OCI-M1 (cell line): ENCODE results near the gene DPP10.
"Not testable (repeated sequence)": the region's sequence is repeated elsewhere in the genome, so short reads cannot be mapped to it uniquely, and the experiment has no call there.

Experiments used
- DNase-seq: peaks from one replicate; lab custom pipeline; 2025; lab: John Stamatoyannopoulos, UW

The DPP10 gene

DNA sequence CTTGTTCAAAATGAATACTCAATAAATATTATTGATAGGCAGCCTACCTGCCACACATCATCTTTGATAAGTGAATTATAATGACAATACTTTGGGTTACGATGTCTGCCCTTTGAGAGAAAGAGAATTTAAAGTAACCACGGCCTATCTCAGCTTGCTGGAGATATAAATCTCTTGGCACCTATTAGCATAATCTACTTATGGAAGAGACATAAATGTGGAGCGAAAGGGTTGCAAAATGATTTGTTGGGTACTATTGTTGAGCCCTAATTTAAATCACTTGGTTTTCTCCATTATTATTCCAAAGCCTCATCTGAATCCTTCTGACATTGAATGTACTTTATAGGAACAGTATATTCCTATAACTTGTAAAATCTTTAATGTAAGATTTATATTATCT is 520.1 kb downstream of the DPP10 start:
- no peak for DNase-seq

DNA sequence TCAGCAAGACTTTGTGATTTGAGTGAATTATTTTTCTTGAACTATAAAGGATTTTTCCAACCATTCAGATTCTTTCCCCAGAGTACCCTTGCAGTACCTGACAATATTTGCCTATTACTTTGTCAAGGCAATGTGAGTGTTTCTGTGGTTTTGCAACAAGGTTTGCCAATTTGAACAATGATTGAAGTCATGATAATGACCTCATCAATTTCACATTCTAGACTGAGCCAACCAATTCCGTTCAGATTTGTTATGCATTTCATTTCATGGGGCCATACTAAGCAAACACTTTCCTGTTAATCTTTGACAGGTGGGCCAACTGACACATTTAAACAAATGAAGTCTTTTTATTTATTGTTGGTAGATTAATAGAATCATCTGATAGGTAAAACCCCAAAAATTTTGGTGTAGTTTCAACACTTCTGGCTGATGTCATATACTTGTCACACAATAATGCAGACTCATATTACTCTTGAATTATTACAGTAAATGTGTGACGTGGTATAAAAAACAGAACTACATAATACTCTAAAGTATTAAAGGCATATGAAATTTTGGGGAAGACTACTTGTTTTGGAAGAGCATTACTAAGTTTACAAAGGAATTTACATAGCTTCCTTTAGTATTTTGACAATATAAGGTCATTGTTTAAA is 526.4 kb downstream of the DPP10 start:
- no peak for DNase-seq

DNA sequence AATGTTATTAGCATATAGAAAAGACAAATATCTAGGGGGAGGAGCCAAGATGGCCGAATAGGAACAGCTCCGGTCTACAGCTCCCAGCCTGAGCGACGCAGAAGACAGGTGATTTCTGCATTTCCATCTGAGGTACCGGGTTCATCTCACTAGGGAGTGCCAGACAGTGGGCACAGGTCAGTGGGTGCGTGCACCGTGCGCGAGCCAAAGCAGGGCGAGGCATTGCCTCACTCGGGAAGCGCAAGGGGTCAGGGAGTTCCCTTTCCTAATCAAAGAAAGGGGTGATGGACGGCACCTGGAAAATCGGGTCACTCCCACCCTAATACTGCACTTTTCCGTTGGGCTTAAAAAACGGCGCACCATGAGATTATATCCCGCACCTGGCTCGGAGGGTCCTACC is 561.9 kb downstream of the DPP10 start:
- DNase-seq, result not testable (repeated sequence)

DNA sequence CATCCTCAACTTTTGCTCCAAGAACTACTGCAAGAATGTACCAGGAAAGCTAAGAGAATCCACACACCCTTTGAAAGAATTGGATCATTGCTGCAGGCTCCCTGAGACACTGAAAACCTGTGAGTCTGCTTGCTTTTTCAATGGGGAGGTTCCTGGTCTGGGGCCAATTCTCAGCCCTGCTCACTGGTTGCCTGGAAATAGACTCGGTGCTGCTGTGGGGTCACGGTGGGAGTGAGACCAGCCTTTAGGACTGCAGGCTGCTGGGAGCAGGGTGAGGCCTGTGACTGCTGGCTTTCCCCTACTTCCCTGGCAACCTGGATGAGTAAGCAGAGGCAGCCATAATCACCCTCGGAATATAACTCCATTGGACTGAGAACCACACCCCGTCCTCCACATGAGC is 569.3 kb downstream of the DPP10 start:
- DNase-seq, result no peak

- not testable (repeated sequence) for DNase-seq
Measured at GRCh38 chr2:115022013-115022412, 579.6 kb downstream of the DPP10 start.

DNA sequence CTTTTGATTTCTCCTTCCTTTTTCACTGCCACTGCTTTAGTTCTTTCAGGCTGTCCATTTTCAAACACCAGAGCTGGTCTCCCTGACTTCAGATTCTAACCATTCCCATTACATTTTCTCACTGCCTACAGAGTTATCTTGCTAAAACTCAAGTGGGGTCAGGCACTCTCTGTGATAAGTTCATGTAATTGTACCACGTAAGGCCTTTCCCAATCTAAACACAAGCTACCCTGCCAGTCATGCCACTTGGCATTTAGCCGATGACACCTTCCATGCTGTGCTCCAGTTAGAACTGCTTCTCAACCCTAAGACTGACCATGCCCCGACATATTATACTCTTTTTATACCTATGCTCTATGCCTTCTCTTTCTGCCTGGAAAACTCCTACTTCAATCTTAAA is 592.4 kb downstream of the DPP10 start:
- no peak for DNase-seq

DNA sequence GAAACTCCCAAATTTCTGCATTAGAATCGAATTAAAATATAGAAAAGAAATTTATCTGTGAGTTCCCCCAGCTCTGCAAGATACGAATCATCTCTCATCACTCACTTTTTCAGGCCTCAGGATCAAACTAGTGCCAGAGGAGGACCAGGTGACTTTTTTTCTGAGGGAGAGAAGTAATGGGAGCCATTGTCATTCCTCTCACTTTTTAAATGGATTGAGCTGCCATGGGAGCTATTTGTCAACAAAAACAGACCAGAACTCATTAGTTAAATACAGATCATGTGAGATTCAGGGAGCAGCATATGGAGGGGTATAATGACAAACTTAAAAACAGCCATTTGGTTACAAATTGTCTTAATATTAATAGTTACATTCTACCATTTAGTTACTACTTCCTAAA is 594.4 kb downstream of the DPP10 start:
- DNase-seq, result no peak

GRCh38 chr2:115057473-115057872 is 615.0 kb downstream of the DPP10 start:
- no peak for DNase-seq

GRCh38 chr2:115070002-115070401 is 627.6 kb downstream of the DPP10 start:
- DNase-seq, result no peak

- no peak for DNase-seq
Measured at GRCh38 chr2:115071534-115071933, 629.1 kb downstream of the DPP10 start.

DNA sequence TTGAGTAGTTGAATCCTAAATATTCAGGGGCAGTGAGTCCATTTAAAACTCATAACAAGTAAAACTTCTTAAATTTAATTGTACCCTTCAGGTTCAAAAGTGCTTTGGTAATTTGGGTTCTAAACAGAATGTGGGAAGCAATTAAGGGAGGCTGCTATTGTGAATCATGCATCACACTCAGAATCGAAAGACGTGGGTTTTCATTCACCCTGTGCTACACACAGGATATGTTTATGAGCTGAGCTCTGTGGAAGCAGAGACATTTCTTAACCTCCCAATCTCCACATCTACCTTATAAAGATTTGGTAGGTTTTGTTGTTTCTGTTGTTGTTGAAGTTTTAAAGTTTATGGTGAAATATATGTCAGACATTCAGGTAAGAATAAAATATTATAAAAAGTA is 633.4 kb downstream of the DPP10 start:
- DNase-seq, result no peak

- DNase-seq, result no peak
Measured at GRCh38 chr2:115077626-115078025, 635.2 kb downstream of the DPP10 start.

GRCh38 chr2:115083225-115083624 is 640.8 kb downstream of the DPP10 start:
- DNase-seq, result peak; percentile 20

- no peak for DNase-seq
Measured at GRCh38 chr2:115083711-115084110, 641.3 kb downstream of the DPP10 start.

DNA sequence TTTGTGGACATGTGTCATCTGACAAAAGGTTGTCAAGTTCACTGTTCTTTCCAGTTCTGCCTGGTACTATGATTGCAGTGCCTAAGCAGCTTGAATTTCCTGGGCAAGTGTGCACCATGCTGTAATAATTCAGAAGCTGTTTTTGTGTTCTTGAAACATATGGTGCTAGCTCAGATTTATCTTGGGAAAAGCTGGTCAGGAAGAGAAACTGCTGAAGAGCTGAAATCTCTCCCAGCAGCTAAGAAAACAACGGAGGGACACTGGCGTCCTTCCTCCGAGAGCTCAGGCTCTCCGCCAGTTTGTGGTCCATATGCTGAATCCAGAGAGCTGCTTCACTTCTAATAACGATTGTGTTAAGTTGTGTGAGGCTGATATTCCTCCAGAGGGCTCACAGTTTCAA is 642.0 kb downstream of the DPP10 start:
- no peak for DNase-seq

- not testable (repeated sequence) for DNase-seq
Measured at GRCh38 chr2:115086051-115086620, 643.7 kb downstream of the DPP10 start.

GRCh38 chr2:115094441-115094840 is 652.0 kb downstream of the DPP10 start:
- DNase-seq, result no peak

GRCh38 chr2:115105966-115106365 is 663.5 kb downstream of the DPP10 start:
- DNase-seq, result no peak

- no peak for DNase-seq
Measured at GRCh38 chr2:115115135-115115534, 672.7 kb downstream of the DPP10 start.

GRCh38 chr2:115118306-115118705 is 675.9 kb downstream of the DPP10 start:
- no peak for DNase-seq

- DNase-seq, result no peak
Measured at GRCh38 chr2:115119086-115119485, 676.6 kb downstream of the DPP10 start.

- DNase-seq, result no peak
Measured at GRCh38 chr2:115122701-115123100, 680.3 kb downstream of the DPP10 start.

GRCh38 chr2:115124817-115125216 is 682.4 kb downstream of the DPP10 start:
- DNase-seq, result no peak

GRCh38 chr2:115129536-115129935 is 687.1 kb downstream of the DPP10 start:
- peak; percentile 9 for DNase-seq
